DND-41 (cell line): Measurements from ENCODE around the gene MORN5.

Source experiments
- ATAC-seq: fragments of 200-7000 bp; cut with Tn5 transposase; 3 replicates; pipeline ENCODE4 v1.9.1; 2021; ENCODE audit warnings: low read depth; ENCODE audit not compliant: insufficient read depth
- DNase-seq: peaks from one replicate; pipeline ENCODE4 v3.0.0-alpha.2; 2020
- H2AFZ ChIP-seq: 2 replicates; pipeline ENCODE4 v1.6.0; 2012; ENCODE audit warnings: low read depth, low read length
- H3K27ac ChIP-seq: 2 replicates; pipeline ENCODE4 v1.5.1; 2012; ENCODE audit warnings: low read length, inconsistent platforms
- H3K27me3 ChIP-seq: fragments of 200-600 bp; sonication (generic); 2 replicates; pipeline ENCODE4 v1.6.0; 2012; ENCODE audit warnings: low read length, mild to moderate bottlenecking, inconsistent platforms; ENCODE audit not compliant: insufficient read depth, poor library complexity
- H3K36me3 ChIP-seq: 2 replicates; pipeline ENCODE4 v1.5.1; 2012; ENCODE audit warnings: low read length, inconsistent platforms; ENCODE audit not compliant: insufficient read depth
- H3K4me1 ChIP-seq: 2 replicates; pipeline ENCODE4 v1.5.1; 2012; ENCODE audit warnings: mild to moderate bottlenecking, low read length; ENCODE audit not compliant: insufficient read depth
- H3K4me2 ChIP-seq: 2 replicates; pipeline ENCODE4 v1.6.0; 2012; ENCODE audit warnings: mild to moderate bottlenecking, moderate library complexity, low read length, inconsistent platforms; ENCODE audit not compliant: insufficient read depth
- H3K4me3 ChIP-seq, 2 experiments: fragments of 200-600 bp in 1 of 2; shearing (Covaris generic) in 1 of 2; 2 replicates each; pipeline ENCODE4 v1.5.1; 2012 to 2016; ENCODE audit warnings: inconsistent platforms in 2 of 2, low read length in 2 of 2, mild to moderate bottlenecking in 2 of 2, low read depth in 1 of 2, moderate library complexity in 1 of 2
- H3K79me2 ChIP-seq: 2 replicates; pipeline ENCODE4 v1.6.0; 2012; ENCODE audit warnings: low read length, inconsistent platforms; ENCODE audit not compliant: insufficient read depth
- H3K9ac ChIP-seq: 2 replicates; pipeline ENCODE4 v1.6.0; 2012; ENCODE audit warnings: low read depth, mild to moderate bottlenecking, inconsistent platforms, low read length, moderate library complexity
- H3K9me3 ChIP-seq: 2 replicates; pipeline ENCODE4 v1.5.1; 2012; ENCODE audit warnings: low read length, moderate library complexity, mild to moderate bottlenecking, inconsistent platforms; ENCODE audit not compliant: insufficient read depth, severe bottlenecking
- H4K20me1 ChIP-seq: 2 replicates; pipeline ENCODE4 v1.6.0; 2012; ENCODE audit warnings: low read length; ENCODE audit not compliant: insufficient read depth
- EZH2 ChIP-seq: IDR thresholded peaks from 3 replicates; pipeline ENCODE4 v1.6.1; 2012; ENCODE audit warnings: borderline replicate concordance, low read depth, mild to moderate bottlenecking, moderate library complexity, low read length, inconsistent platforms; ENCODE audit not compliant: severe bottlenecking
- TF ChIP-seq, protein P1 (sequence below): IDR thresholded peaks from 2 replicates; pipeline ENCODE4 v1.5.1; 2012; ENCODE audit warnings: borderline replicate concordance, low read length, moderate library complexity, mild to moderate bottlenecking; ENCODE audit not compliant: poor library complexity, severe bottlenecking; ENCODE audit errors: extremely low read depth

MORN5 gene

DNA sequence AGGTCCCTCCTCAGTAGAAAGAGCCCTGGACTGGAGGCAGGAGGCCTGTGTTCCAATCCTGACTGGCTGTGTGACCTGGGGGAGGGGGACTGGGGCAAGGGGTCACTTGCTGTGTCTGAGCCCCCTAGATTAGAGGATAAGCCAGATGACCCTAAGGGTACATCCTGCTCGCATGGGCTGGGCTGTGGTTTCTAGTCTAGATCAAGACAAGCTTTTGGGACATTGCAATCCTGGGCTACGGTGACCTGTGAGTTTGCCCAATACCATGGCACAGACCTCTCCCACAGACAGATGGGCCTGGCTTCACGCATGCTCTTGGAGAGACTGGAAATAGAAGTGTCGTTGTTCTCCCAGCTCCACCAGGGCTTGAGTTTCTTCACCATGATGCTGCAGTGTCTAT, 27.2 kb upstream of the MORN5 start:
- no peaks in the 10 kb centered on the region for H3K36me3 ChIP-seq
- H3K4me1 ChIP-seq, result no peaks in the 10 kb centered on the region
- no peaks in the 10 kb centered on the region for H4K20me1 ChIP-seq
- TF ChIP-seq, protein P1, sequence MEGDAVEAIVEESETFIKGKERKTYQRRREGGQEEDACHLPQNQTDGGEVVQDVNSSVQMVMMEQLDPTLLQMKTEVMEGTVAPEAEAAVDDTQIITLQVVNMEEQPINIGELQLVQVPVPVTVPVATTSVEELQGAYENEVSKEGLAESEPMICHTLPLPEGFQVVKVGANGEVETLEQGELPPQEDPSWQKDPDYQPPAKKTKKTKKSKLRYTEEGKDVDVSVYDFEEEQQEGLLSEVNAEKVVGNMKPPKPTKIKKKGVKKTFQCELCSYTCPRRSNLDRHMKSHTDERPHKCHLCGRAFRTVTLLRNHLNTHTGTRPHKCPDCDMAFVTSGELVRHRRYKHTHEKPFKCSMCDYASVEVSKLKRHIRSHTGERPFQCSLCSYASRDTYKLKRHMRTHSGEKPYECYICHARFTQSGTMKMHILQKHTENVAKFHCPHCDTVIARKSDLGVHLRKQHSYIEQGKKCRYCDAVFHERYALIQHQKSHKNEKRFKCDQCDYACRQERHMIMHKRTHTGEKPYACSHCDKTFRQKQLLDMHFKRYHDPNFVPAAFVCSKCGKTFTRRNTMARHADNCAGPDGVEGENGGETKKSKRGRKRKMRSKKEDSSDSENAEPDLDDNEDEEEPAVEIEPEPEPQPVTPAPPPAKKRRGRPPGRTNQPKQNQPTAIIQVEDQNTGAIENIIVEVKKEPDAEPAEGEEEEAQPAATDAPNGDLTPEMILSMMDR, result no peak
- no peak for TF ChIP-seq EZH2
- no peaks in the 10 kb centered on the region for H3K79me2 ChIP-seq
- no peaks in the 10 kb centered on the region for H3K9me3 ChIP-seq
- no peak for DNase-seq
- H3K9ac ChIP-seq, result no peak overlapping the region
- no peak overlapping the region for H3K4me2 ChIP-seq
- no peak for ATAC-seq
- H2AFZ ChIP-seq, result no peak overlapping the region
- H3K4me3 ChIP-seq, result no peak overlapping the region
- H3K27ac ChIP-seq, result no peak overlapping the region
- no peaks in the 10 kb centered on the region for H3K27me3 ChIP-seq

DNA sequence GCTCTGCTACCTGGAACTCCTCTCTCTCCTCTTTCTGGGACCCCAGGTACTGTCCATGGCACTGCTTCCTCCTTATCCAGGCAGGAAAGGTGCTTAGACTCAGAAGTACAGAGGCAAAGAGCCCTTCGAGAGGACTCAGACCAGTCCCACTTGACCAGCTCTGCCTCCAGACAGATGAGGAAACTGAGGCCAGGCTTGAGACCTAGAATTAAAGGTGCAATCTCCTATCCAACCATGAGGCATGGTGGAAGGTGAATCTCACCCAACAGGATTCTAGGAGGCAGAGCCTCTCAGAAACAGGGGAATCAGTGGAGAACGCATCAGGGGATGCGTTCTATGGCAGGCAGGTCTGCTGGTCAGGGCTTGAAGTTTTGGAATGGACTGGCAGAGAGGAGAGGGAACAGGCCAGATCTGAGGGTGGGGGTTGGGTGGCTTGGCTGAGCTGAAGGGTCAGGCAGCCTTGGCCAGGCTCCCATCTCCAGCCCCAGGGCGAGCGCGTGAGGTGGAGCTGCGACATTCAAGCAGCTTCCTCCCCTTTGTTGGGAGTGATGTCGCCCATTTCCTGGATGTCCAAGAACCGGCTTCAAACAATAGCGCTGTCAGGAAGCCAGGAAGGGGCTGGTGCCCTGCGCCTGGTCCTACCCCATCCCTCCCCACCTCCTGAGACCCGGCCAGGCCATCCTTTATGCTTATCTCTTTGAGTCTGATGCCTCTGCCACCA, 26.3 kb upstream of the MORN5 start:
- Histone ChIP-seq H3K4me1 (no peaks in the 10 kb centered on the region), H3K9ac (no peak overlapping the region), H2AFZ (no peak overlapping the region), H3K36me3 (no peaks in the 10 kb centered on the region), H3K79me2 (no peaks in the 10 kb centered on the region), H4K20me1 (no peaks in the 10 kb centered on the region), H3K9me3 (no peaks in the 10 kb centered on the region), H3K4me2 (no peak overlapping the region), H3K27ac (no peak overlapping the region), H3K4me3 (no peak overlapping the region), H3K27me3 (no peaks in the 10 kb centered on the region)
- DNase-seq (no peak), ATAC-seq (no peak)
- TF ChIP-seq EZH2, result no peak
- TF ChIP-seq, protein P1, result no peak

- H4K20me1 ChIP-seq, result no peaks in the 10 kb centered on the region
- no peak for DNase-seq
These were observed 25.6 kb upstream of the MORN5 start for GRCh38 chr9:122133984-122134535.

More at GRCh38 chr9:122133984-122134535, 25.6 kb upstream of the MORN5 start:
- Histone ChIP-seq H3K4me1 (no peaks in the 10 kb centered on the region), H3K27ac (no peak overlapping the region), H3K4me2 (no peak overlapping the region), H3K36me3 (no peaks in the 10 kb centered on the region), H3K9ac (no peak overlapping the region), H3K4me3 (no peak overlapping the region), H3K9me3 (no peaks in the 10 kb centered on the region), H3K79me2 (no peaks in the 10 kb centered on the region), H3K27me3 (no peaks in the 10 kb centered on the region), H2AFZ (no peak overlapping the region)
- TF ChIP-seq, protein P1, result no peak
- no peak for TF ChIP-seq EZH2
- ATAC-seq, result no peak
